H1 (cell line): ENCODE measurements around the gene GALNT9. TPM values are rescaled to one million over a fixed set of nuclear protein-coding genes. Genes with fewer than 3 reads are reported as not detected.
A peak's percentile ranks its signal among the peaks of the same experiment; 100 is the strongest.

Experiments
- CTCF ChIA-PET: fragments of 300-600 bp; sonication (Branson Sonifier 250); formaldehyde crosslinking; loops from one replicate; lab custom pipeline; 2021; ENCODE audit not compliant: partially characterized antibody; lab: Charles Lee
- POLR2A ChIA-PET: fragments of 300-600 bp; sonication (Branson Sonifier 250); formaldehyde crosslinking; loops from one replicate; lab custom pipeline; 2021; ENCODE audit warnings: inconsistent platforms; ENCODE audit not compliant: partially characterized antibody; lab: Charles Lee
- DNase-seq, 2 experiments: peaks; one replicate each; pipeline versions ENCODE4 v3.0.0 to v3.0.0-alpha.2; 2010 to 2022; ENCODE audit warnings: low spot score in 2 of 2, low read depth in 1 of 2, mixed read lengths in 1 of 2
- FAIRE-seq: peaks from 2 replicates; lab custom pipeline; 2011; peaks lifted over from hg19 to GRCh38; lab: Jason Lieb, UNC
- H2AFZ ChIP-seq: 2 replicates; pipeline ENCODE4 v1.8.1; 2012; ENCODE audit warnings: low read length, inconsistent platforms
- H2AK5ac ChIP-seq: 2 replicates; pipeline ENCODE4 v1.6.1; 2013; ENCODE audit warnings: low read depth, low read length
- H2BK120ac ChIP-seq: replicated peaks from 2 replicates; pipeline ENCODE3; 2013; ENCODE audit warnings: low read depth, low read length, inconsistent platforms
- H2BK12ac ChIP-seq: 2 replicates; pipeline ENCODE4 v1.6.1; 2013; ENCODE audit warnings: low read depth, low read length
- H2BK15ac ChIP-seq: 2 replicates; pipeline ENCODE4 v1.6.1; 2013; ENCODE audit warnings: low read length
- H2BK20ac ChIP-seq: 2 replicates; pipeline ENCODE4 v1.6.1; 2013; ENCODE audit warnings: low read length
- H2BK5ac ChIP-seq: 2 replicates; pipeline ENCODE4 v1.6.1; 2013; ENCODE audit warnings: low read depth, low read length
- H3K14ac ChIP-seq: 2 replicates; pipeline ENCODE4 v1.6.1; 2013; ENCODE audit warnings: inconsistent platforms; ENCODE audit not compliant: insufficient read length
- H3K18ac ChIP-seq: 2 replicates; pipeline ENCODE4 v1.6.1; 2013; ENCODE audit warnings: low read length; ENCODE audit errors: extremely low read depth
- H3K23ac ChIP-seq: 2 replicates; pipeline ENCODE4 v1.6.1; 2013; ENCODE audit warnings: inconsistent platforms; ENCODE audit not compliant: insufficient read length
- H3K23me2 ChIP-seq: 2 replicates; pipeline ENCODE4 v1.6.1; 2013; ENCODE audit warnings: low read depth, low read length
- H3K27ac ChIP-seq: 2 replicates; pipeline ENCODE4 v1.6.1; 2011; ENCODE audit warnings: low read depth, low read length, inconsistent platforms
- H3K27me3 ChIP-seq, 4 experiments: replicated peaks in 1 of 4; 1 replicate in 1 of 4; 2 replicates in 3 of 4; pipeline versions ENCODE4 v1.6.1 to v1.8.1; 2011 to 2013; ENCODE audit warnings: low read length in 3 of 4, mild to moderate bottlenecking in 3 of 4, inconsistent platforms in 2 of 4, mixed read lengths in 2 of 4, moderate library complexity in 1 of 4; ENCODE audit not compliant: control insufficient read depth in 3 of 4, insufficient read depth in 3 of 4; ENCODE audit errors: extremely low read depth in 1 of 4
- H3K36me3 ChIP-seq, 4 experiments: 2 replicates each; pipeline versions ENCODE4 v1.6.1 to v1.8.1; 2011 to 2013; ENCODE audit warnings: mild to moderate bottlenecking in 4 of 4, low read length in 3 of 4, moderate library complexity in 2 of 4, control low read depth in 1 of 4, inconsistent platforms in 1 of 4; ENCODE audit not compliant: insufficient read depth in 4 of 4, control insufficient read depth in 2 of 4
- H3K4ac ChIP-seq: replicated peaks from 2 replicates; pipeline ENCODE3; 2013; ENCODE audit warnings: low read length, low read depth, mixed read lengths, inconsistent platforms; ENCODE audit not compliant: insufficient read length
- H3K4me1 ChIP-seq, 4 experiments: replicated peaks in 1 of 4; 1 replicate in 1 of 4; 2 replicates in 3 of 4; pipeline versions ENCODE4 v1.6.1 to v1.8.1; 2011 to 2013; ENCODE audit warnings: low read length in 3 of 4, inconsistent platforms in 2 of 4, mixed read lengths in 1 of 4; ENCODE audit not compliant: insufficient read depth in 4 of 4, control insufficient read depth in 3 of 4
- H3K4me2 ChIP-seq, 2 experiments: 2 replicates each; pipeline versions ENCODE4 v1.6.1 to v1.8.1; 2011 to 2013; ENCODE audit warnings: low read depth in 2 of 2, low read length in 2 of 2, control low read depth in 1 of 2, inconsistent platforms in 1 of 2, mild to moderate bottlenecking in 1 of 2; ENCODE audit not compliant: insufficient read depth in 1 of 2
- H3K4me3 ChIP-seq, 4 experiments: fragments of 200-600, 300-600 bp in 1 of 4; sonication (generic), shearing (Covaris generic), sonication (Bioruptor Twin) in 1 of 4; 2 replicates each; pipeline versions ENCODE4 v1.5.1 to v1.8.1; 2011 to 2016; ENCODE audit warnings: low read length in 4 of 4, low read depth in 3 of 4, control low read depth in 2 of 4, inconsistent platforms in 2 of 4, mild to moderate bottlenecking in 2 of 4, mixed read lengths in 1 of 4, moderate library complexity in 1 of 4; ENCODE audit not compliant: insufficient read depth in 2 of 4; ENCODE audit errors: extremely low read depth in 1 of 4
- H3K56ac ChIP-seq: replicated peaks from 2 replicates; pipeline ENCODE3; 2013; ENCODE audit warnings: low read depth, mild to moderate bottlenecking, mixed read lengths, low read length, inconsistent platforms; ENCODE audit not compliant: insufficient read length
- H3K79me1 ChIP-seq: 2 replicates; pipeline ENCODE4 v1.6.1; 2013; ENCODE audit warnings: low read depth, low read length, control low read depth
- H3K79me2 ChIP-seq, 2 experiments: 2 replicates each; pipeline versions ENCODE4 v1.6.1 to v1.8.1; 2012 to 2013; ENCODE audit warnings: low read length in 2 of 2, mild to moderate bottlenecking in 2 of 2, inconsistent platforms in 1 of 2; ENCODE audit not compliant: insufficient read depth in 2 of 2, control insufficient read depth in 1 of 2
- H3K9ac ChIP-seq, 4 experiments: replicated peaks in 1 of 4; 1 replicate in 1 of 4; 2 replicates in 3 of 4; pipeline versions ENCODE4 v1.6.1 to v1.8.1; 2011 to 2013; ENCODE audit warnings: low read depth in 3 of 4, low read length in 3 of 4, control low read depth in 2 of 4, mild to moderate bottlenecking in 2 of 4, moderate library complexity in 2 of 4, inconsistent platforms in 1 of 4; ENCODE audit errors: extremely low read depth in 1 of 4
- H3K9me3 ChIP-seq, 2 experiments: 2 replicates each; pipeline versions ENCODE4 v1.6.1 to v1.8.1; 2012 to 2013; ENCODE audit warnings: mild to moderate bottlenecking in 2 of 2, moderate library complexity in 2 of 2, control low read depth in 1 of 2, inconsistent platforms in 1 of 2, low read depth in 1 of 2, low read length in 1 of 2, mixed read lengths in 1 of 2; ENCODE audit not compliant: insufficient read depth in 2 of 2
- H4K20me1 ChIP-seq, 2 experiments: replicated peaks in 1 of 2; 2 replicates each; pipeline versions ENCODE3 to v1.8.1; 2011 to 2013; ENCODE audit warnings: inconsistent platforms in 2 of 2, low read length in 2 of 2, mild to moderate bottlenecking in 1 of 2; ENCODE audit not compliant: insufficient read depth in 2 of 2, control insufficient read depth in 1 of 2
- H4K5ac ChIP-seq: 2 replicates; pipeline ENCODE4 v1.6.1; 2013; ENCODE audit warnings: low read length, low read depth, mixed read lengths, inconsistent platforms; ENCODE audit not compliant: insufficient read length
- H4K8ac ChIP-seq: 2 replicates; pipeline ENCODE4 v1.8.0; 2013; ENCODE audit warnings: mild to moderate bottlenecking, moderate library complexity, low read length, inconsistent platforms; ENCODE audit not compliant: insufficient read depth; ENCODE audit errors: extremely low read depth
- H4K91ac ChIP-seq: replicated peaks from 2 replicates; pipeline ENCODE3; 2013; ENCODE audit warnings: low read length, mixed read lengths, inconsistent platforms; ENCODE audit not compliant: insufficient read length
- CTCF ChIP-seq, 3 experiments: IDR thresholded peaks; 1 replicate in 2 of 3; 2 replicates in 1 of 3; pipeline versions ENCODE4 v1.5.1 to v1.6.1; 2011; ENCODE audit warnings: low read length in 3 of 3, mild to moderate bottlenecking in 3 of 3, inconsistent platforms in 2 of 3, low read depth in 1 of 3, moderate library complexity in 1 of 3; ENCODE audit not compliant: insufficient read depth in 1 of 3; ENCODE audit errors: control extremely low read depth in 1 of 3
- KDM5A ChIP-seq: fragments of 200-600 bp; IDR thresholded peaks from 2 replicates; pipeline ENCODE4 v1.7.1; 2012; ENCODE audit warnings: mild to moderate bottlenecking, low read length, inconsistent platforms, mixed read lengths
- RAD21 ChIP-seq, 2 experiments: IDR thresholded peaks in 1 of 2; conservative IDR thresholded peaks in 1 of 2; 2 replicates each; pipeline ENCODE4 v1.6.1; 2011; ENCODE audit warnings: low read depth in 2 of 2, low read length in 2 of 2, improper control_type of control experiment in 1 of 2, inconsistent platforms in 1 of 2, mild to moderate bottlenecking in 1 of 2, moderate library complexity in 1 of 2
- WGBS, 2 experiments: shearing (Covaris generic) in 1 of 2; methylation state at CpG; one replicate each; pipeline versions ENCODE4 v1.1.6 to v1.1.7; 2013 to 2015; ENCODE audit warnings: low lambda C conversion rate in 2 of 2, mixed read lengths in 2 of 2, inconsistent platforms in 1 of 2, low coverage in 1 of 2, missing lambda C conversion rate in 1 of 2; ENCODE audit not compliant: insufficient replicate concordance in 2 of 2, insufficient coverage in 1 of 2, insufficient read length in 1 of 2; ENCODE audit errors: extremely low coverage in 1 of 2, missing lambda C conversion rate in 1 of 2; 5-methylcytosine and 5-hydroxymethylcytosine counted together
- polyA plus RNA-seq, 7 experiments: library from polyadenylated mRNA; depleted of rRNA in 3 of 7; stranded (reverse) in 5 of 7; unstranded in 2 of 7; fragments of >200 nt in 5 of 7; fragments of 200-250 nt in 2 of 7; gene quantifications; 1 replicate in 5 of 7; 2 replicates in 1 of 7; 4 replicates in 1 of 7; pipeline versions ENCODE4 v1.2.1 to v1.2.3, GENCODE V29; 2011 to 2013; ENCODE audit warnings: missing spikeins in 2 of 7, mixed read lengths in 2 of 7
- total RNA-seq: library from RNA; stranded (reverse); fragmentation: NEBNext Ultra II Directional; extraction: Animal tissue kit (Norgen Biotek cat#: 25700); gene quantifications from 2 replicates; pipeline ENCODE4 v1.2.1, GENCODE V29; 2021

GALNT9 gene
- total and polyA plus RNA-seq, 2 of the 8 experiments (the other 6 are each of a cell fraction or from before 2014, with no cell fraction given): 2.0 to 3.6 TPM

GRCh38 chr12:132218915-132219314, 110.5 kb downstream of the GALNT9 start:
- Histone ChIP-seq H2BK12ac (no peak overlapping the region), H3K9ac (no peak overlapping the region), H3K27me3 (peaks cover 7 to 20% (median 14%) of the 10 kb centered on the region in 4 experiments), H2BK120ac (no peak overlapping the region), H2BK15ac (no peak overlapping the region), H3K4me3 (no peak overlapping the region), H3K4me1 (no peaks in the 10 kb centered on the region), H3K18ac (no peak overlapping the region), H2BK20ac (no peak overlapping the region), H4K91ac (no peak overlapping the region), H3K27ac (no peak overlapping the region), H3K14ac (no peak overlapping the region), H3K79me2 (no peaks in the 10 kb centered on the region), H3K56ac (no peak overlapping the region), H3K9me3 (peaks cover 0 to 3% of the 10 kb centered on the region in 2 experiments; a peak in 2 of 4 replicates), H2BK5ac (no peak overlapping the region), H3K23ac (no peak overlapping the region), H3K36me3 (no peaks in the 10 kb centered on the region), H3K4me2 (no peak overlapping the region), H3K23me2 (peaks cover 19% of the 10 kb centered on the region; the same call in 1 of the 2 replicates), H4K20me1 (peaks cover 3 to 4% of the 10 kb centered on the region in 2 experiments), H2AK5ac (no peak overlapping the region), H3K79me1 (no peaks in the 10 kb centered on the region), H4K8ac (0 out of 2 replicates have a peak overlapping the region, but pooled peaks have one; percentile 3), H2AFZ (no peak overlapping the region), H3K4ac (no peak overlapping the region), H4K5ac (no peak overlapping the region)
- DNase-seq: no peak
- WGBS, 2 experiments: 59% methylated on average over 13 of the region's 13 CpGs; no CpG with 5 or more reads in 1 of the 2 experiments
- TF ChIP-seq KDM5A: no peak
- TF ChIP-seq CTCF (IDR thresholded peaks at IDR 0.05; ENCODE audit: control extremely low read depth in 1 of 3, insufficient read depth in 1 of 3, low read depth in 1 of 3, low read length in 3 of 3): peak; percentile 46 to 58 (median 54)
- TF ChIP-seq RAD21 (IDR thresholded peaks at IDR 0.05 in 1 of 2, conservative IDR thresholded peaks at IDR 0.05 in 1 of 2; ENCODE audit: low read depth in 2 of 2, low read length in 2 of 2): peak; percentile 42 to 61
- ChIA-PET CTCF (interaction anchor here (0.8 to 1.4 kb wide), 11 partner anchors 9 to 279 kb away, joined by 3 to 5 read pairs (median 4); no protein-coding TSS in a partner anchor), POLR2A (no interaction called here)
- FAIRE-seq: peak; percentile 58
